ENCODE results near the gene CABP4. TPM values are rescaled to one million over a fixed set of nuclear protein-coding genes. Genes with fewer than 3 reads are reported as not detected.

Gene CABP4
- total RNA-seq, 1 experiment from 2014 or later = not detected

DNA sequence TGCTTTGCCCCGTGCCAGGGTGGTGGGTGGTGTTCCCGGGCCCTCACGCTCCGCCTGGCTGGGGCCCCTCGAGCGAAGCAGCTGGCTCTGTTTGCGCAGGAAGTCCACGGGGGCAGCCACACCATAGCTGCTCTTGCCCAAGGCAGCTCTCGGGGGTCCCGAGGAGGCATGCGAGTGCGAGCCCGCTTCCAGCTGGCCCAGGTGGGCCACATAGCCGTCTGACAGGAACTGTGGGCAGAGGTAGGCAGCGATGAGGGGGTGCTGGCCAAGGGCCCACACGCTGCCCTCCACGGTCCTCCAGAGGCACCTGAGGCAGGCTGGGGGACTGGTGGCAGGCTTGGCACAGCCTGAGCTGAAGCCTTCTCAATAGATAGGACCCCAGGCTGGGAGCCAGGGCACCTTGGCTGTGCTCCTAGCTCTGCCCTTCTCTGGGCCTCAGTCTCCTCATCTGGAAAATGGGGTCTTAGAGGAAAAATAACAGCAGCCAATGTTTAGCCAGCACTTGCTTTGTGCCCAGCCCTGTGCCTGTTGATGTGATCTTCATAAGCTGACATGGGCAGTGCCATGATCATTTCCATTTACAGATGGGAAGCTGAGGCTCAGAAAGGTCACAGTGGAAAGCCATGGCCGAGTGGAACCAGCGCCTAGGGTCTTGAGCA lies 37.0 kb downstream of the CABP4 start:
- no peak for ATAC-seq
- ChIA-PET CTCF (no interaction called here), POLR2A (no interaction called here), RAD21 (ENCODE audit: low non-redundant PET in 1 of 2, low total read pairs in 2 of 2, uncharacterized antibody in 2 of 2, unreplicated experiment in 2 of 2) (no interaction called here)
- H3K9me3 ChIP-seq (ENCODE audit: control insufficient read depth in 1 of 2, insufficient read depth in 1 of 2, low read depth in 1 of 2, low read length in 2 of 2) = no peaks in the 10 kb centered on the region
- H3K79me2 ChIP-seq (ENCODE audit: insufficient read depth, low read length) = no peaks in the 10 kb centered on the region
- DNase-seq (ENCODE audit: low read depth, low spot score) = no peak
- TF ChIP-seq, protein P1, sequence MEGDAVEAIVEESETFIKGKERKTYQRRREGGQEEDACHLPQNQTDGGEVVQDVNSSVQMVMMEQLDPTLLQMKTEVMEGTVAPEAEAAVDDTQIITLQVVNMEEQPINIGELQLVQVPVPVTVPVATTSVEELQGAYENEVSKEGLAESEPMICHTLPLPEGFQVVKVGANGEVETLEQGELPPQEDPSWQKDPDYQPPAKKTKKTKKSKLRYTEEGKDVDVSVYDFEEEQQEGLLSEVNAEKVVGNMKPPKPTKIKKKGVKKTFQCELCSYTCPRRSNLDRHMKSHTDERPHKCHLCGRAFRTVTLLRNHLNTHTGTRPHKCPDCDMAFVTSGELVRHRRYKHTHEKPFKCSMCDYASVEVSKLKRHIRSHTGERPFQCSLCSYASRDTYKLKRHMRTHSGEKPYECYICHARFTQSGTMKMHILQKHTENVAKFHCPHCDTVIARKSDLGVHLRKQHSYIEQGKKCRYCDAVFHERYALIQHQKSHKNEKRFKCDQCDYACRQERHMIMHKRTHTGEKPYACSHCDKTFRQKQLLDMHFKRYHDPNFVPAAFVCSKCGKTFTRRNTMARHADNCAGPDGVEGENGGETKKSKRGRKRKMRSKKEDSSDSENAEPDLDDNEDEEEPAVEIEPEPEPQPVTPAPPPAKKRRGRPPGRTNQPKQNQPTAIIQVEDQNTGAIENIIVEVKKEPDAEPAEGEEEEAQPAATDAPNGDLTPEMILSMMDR (IDR thresholded peaks at IDR 0.05 in 2 of 3, conservative IDR thresholded peaks at IDR 0.05 in 1 of 3; ENCODE audit: borderline replicate concordance in 1 of 3, insufficient read depth in 1 of 3, low read depth in 2 of 3, low read length in 2 of 3) = no peak
- TF ChIP-seq RAD21 (IDR thresholded peaks at IDR 0.05; ENCODE audit: low read depth) (no peak), FOSL1 (IDR thresholded peaks at IDR 0.05; ENCODE audit: low read depth) (no peak), ELF1 (IDR thresholded peaks at IDR 0.05; ENCODE audit: borderline replicate concordance, low read depth) (no peak), POLR2AphosphoS5 (IDR thresholded peaks at IDR 0.05; ENCODE audit: low read depth, low read length) (no peak), POLR2A (IDR thresholded peaks at IDR 0.05; ENCODE audit: borderline replicate concordance, extremely low read depth, insufficient read depth, insufficient read length) (no peak), YY1 (IDR thresholded peaks at IDR 0.05; ENCODE audit: extremely low read depth, insufficient replicate concordance, low read depth, low read length) (no peak), CEBPB (IDR thresholded peaks at IDR 0.05; ENCODE audit: low read depth) (no peak), EZH2phosphoT487 (IDR thresholded peaks at IDR 0.05; ENCODE audit: borderline replicate concordance) (no peak), CBX3 (IDR thresholded peaks at IDR 0.05; ENCODE audit: low read depth) (no peak)
- TF ChIP-seq, protein P2, sequence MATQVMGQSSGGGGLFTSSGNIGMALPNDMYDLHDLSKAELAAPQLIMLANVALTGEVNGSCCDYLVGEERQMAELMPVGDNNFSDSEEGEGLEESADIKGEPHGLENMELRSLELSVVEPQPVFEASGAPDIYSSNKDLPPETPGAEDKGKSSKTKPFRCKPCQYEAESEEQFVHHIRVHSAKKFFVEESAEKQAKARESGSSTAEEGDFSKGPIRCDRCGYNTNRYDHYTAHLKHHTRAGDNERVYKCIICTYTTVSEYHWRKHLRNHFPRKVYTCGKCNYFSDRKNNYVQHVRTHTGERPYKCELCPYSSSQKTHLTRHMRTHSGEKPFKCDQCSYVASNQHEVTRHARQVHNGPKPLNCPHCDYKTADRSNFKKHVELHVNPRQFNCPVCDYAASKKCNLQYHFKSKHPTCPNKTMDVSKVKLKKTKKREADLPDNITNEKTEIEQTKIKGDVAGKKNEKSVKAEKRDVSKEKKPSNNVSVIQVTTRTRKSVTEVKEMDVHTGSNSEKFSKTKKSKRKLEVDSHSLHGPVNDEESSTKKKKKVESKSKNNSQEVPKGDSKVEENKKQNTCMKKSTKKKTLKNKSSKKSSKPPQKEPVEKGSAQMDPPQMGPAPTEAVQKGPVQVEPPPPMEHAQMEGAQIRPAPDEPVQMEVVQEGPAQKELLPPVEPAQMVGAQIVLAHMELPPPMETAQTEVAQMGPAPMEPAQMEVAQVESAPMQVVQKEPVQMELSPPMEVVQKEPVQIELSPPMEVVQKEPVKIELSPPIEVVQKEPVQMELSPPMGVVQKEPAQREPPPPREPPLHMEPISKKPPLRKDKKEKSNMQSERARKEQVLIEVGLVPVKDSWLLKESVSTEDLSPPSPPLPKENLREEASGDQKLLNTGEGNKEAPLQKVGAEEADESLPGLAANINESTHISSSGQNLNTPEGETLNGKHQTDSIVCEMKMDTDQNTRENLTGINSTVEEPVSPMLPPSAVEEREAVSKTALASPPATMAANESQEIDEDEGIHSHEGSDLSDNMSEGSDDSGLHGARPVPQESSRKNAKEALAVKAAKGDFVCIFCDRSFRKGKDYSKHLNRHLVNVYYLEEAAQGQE (IDR thresholded peaks at IDR 0.05; ENCODE audit: low read depth) = no peak
- TF ChIP-seq, protein P3, sequence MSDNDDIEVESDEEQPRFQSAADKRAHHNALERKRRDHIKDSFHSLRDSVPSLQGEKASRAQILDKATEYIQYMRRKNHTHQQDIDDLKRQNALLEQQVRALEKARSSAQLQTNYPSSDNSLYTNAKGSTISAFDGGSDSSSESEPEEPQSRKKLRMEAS (IDR thresholded peaks at IDR 0.05) = no peak
- no TSS peak for BruUV-seq (replicated peaks)
- peaks cover 0 to 5% of the 10 kb centered on the region in 2 experiments; a peak in 2 of 4 replicates for H3K36me3 ChIP-seq (ENCODE audit: control insufficient read depth in 1 of 2, insufficient read depth in 2 of 2, low read length in 2 of 2)
- intact Hi-C loops (cut with micrococcal nuclease) = no loop called here
- H3K27me3 ChIP-seq (ENCODE audit: insufficient read depth, low read length) = no peaks in the 10 kb centered on the region
- no peak overlapping the region for H3K4me3 ChIP-seq (replicated peaks in 1 of 2; ENCODE audit: low read depth in 1 of 2, low read length in 2 of 2)
- no peaks in the 10 kb centered on the region for H3K9me2 ChIP-seq (ENCODE audit: insufficient read depth)
- H4K20me1 ChIP-seq (ENCODE audit: insufficient read depth) = no peaks in the 10 kb centered on the region
- H3K9ac ChIP-seq (ENCODE audit: low read length) = no peak overlapping the region
- H3K27ac ChIP-seq (ENCODE audit: low read depth, low read length) = no peak overlapping the region
- no peak overlapping the region for H3K4me2 ChIP-seq (ENCODE audit: low read length)
- no peaks in the 10 kb centered on the region for H3K4me1 ChIP-seq (ENCODE audit: control insufficient read depth in 1 of 2, insufficient read depth in 2 of 2, low read length in 2 of 2)
- H2AFZ ChIP-seq (ENCODE audit: low read depth, low read length, poor library complexity, severe bottlenecking) = no peak overlapping the region

All from HCT116 (cell line).